Measurements from ENCODE around the gene MOCS3. TPM values are rescaled to one million over a fixed set of nuclear protein-coding genes. Genes with fewer than 3 reads are reported as not detected.

Gene MOCS3
- total RNA-seq, 1 experiment from 2014 or later = 6.0 TPM

- TF ChIP-seq, protein P1, sequence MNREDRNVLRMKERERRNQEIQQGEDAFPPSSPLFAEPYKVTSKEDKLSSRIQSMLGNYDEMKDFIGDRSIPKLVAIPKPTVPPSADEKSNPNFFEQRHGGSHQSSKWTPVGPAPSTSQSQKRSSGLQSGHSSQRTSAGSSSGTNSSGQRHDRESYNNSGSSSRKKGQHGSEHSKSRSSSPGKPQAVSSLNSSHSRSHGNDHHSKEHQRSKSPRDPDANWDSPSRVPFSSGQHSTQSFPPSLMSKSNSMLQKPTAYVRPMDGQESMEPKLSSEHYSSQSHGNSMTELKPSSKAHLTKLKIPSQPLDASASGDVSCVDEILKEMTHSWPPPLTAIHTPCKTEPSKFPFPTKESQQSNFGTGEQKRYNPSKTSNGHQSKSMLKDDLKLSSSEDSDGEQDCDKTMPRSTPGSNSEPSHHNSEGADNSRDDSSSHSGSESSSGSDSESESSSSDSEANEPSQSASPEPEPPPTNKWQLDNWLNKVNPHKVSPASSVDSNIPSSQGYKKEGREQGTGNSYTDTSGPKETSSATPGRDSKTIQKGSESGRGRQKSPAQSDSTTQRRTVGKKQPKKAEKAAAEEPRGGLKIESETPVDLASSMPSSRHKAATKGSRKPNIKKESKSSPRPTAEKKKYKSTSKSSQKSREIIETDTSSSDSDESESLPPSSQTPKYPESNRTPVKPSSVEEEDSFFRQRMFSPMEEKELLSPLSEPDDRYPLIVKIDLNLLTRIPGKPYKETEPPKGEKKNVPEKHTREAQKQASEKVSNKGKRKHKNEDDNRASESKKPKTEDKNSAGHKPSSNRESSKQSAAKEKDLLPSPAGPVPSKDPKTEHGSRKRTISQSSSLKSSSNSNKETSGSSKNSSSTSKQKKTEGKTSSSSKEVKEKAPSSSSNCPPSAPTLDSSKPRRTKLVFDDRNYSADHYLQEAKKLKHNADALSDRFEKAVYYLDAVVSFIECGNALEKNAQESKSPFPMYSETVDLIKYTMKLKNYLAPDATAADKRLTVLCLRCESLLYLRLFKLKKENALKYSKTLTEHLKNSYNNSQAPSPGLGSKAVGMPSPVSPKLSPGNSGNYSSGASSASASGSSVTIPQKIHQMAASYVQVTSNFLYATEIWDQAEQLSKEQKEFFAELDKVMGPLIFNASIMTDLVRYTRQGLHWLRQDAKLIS (CRISPR knock-in tag; IDR thresholded peaks at IDR 0.05; ENCODE audit: borderline replicate concordance) = no peak
- no peak for TF ChIP-seq ZNF317 (CRISPR knock-in tag; IDR thresholded peaks at IDR 0.05; ENCODE audit: borderline replicate concordance, low read depth)
- no peak for TF ChIP-seq GTF2I (CRISPR knock-in tag; conservative IDR thresholded peaks at IDR 0.05)
- TF ChIP-seq TEAD1 (CRISPR knock-in tag; IDR thresholded peaks at IDR 0.05) = no peak
- TF ChIP-seq FOXP1 (CRISPR knock-in tag; IDR thresholded peaks at IDR 0.05; ENCODE audit: borderline replicate concordance) = no peak
- no peak for TF ChIP-seq SP1 (CRISPR knock-in tag; conservative IDR thresholded peaks at IDR 0.05)
- no peak for TF ChIP-seq ATF2 (CRISPR knock-in tag; IDR thresholded peaks at IDR 0.05; ENCODE audit: borderline replicate concordance, low read depth)
- no peak for TF ChIP-seq FOXP4 (CRISPR knock-in tag; IDR thresholded peaks at IDR 0.05)
Observed at GRCh38 chr20:50969912-50970311, 11.3 kb downstream of the MOCS3 start (continued).

DNA sequence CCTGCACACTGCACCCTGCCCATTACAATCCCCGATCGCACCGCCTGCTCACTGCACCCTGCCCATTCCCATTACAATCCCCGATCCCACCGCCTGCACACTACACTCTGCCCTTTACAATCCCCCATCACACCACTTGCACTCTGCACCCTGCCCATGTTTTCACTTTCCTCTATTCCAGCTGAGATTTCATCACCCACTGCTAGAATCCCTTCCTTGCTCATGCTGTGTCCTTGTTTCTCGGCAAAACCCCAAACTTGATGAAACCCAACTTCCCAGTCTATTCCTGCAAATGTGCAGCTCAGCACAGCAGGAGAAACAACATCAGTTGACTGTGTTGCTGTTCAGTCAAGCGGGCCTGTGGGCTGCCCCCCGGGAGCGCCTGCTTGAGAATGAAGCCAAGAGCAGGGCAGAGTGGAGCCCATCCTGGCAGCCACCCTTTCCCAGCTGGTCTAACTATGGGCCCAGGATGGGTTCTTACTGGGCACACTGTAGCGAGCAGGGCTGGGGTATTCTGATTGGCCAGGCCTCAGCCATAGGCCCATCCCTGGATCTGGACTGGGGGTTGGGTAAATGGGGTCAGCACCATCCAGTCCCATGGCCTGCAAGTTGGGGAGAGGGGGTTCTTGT is 17.2 kb downstream of the MOCS3 start:
- Mint-ChIP-seq H3K4me1 (no peaks in the 10 kb centered on the region), H3K9me3 (peaks cover 4% of the 10 kb centered on the region), H3K27ac (no peak overlapping the region), H3K4me3 (no peak overlapping the region), H3K27me3 (ENCODE audit: low read depth) (peaks cover 6% of the 10 kb centered on the region), H3K36me3 (no peaks in the 10 kb centered on the region)
- ATAC-seq (no peak), DNase-seq (ENCODE audit: low spot score) (no peak)
- ChIA-PET POLR2A (no interaction called here), CTCF (interaction anchor here (1.2 kb wide), 1 partner anchor 342 kb away, joined by 4 read pairs; no protein-coding TSS in a partner anchor)
- no peak for TF ChIP-seq SOX15 (CRISPR knock-in tag; IDR thresholded peaks at IDR 0.05)
- TF ChIP-seq ZBTB21 (CRISPR knock-in tag; IDR thresholded peaks at IDR 0.05; ENCODE audit: borderline replicate concordance) = no peak

GRCh38 chr20:50977066-50978021 is 18.7 kb downstream of the MOCS3 start:
- POLR2A ChIA-PET = no interaction called here
- DNase-seq (ENCODE audit: low spot score) = no peak
- TF ChIP-seq E2F5 (CRISPR knock-in tag; IDR thresholded peaks at IDR 0.05) (no peak), ZNF281 (CRISPR knock-in tag; IDR thresholded peaks at IDR 0.05) (no peak), NFE2L1 (CRISPR knock-in tag; IDR thresholded peaks at IDR 0.05) (no peak), CBFB (CRISPR knock-in tag; IDR thresholded peaks at IDR 0.05; ENCODE audit: low read depth) (no peak), ATF6 (CRISPR knock-in tag; IDR thresholded peaks at IDR 0.05) (no peak), ZNF423 (CRISPR knock-in tag; IDR thresholded peaks at IDR 0.05) (no peak)
- TF ChIP-seq, protein P2, sequence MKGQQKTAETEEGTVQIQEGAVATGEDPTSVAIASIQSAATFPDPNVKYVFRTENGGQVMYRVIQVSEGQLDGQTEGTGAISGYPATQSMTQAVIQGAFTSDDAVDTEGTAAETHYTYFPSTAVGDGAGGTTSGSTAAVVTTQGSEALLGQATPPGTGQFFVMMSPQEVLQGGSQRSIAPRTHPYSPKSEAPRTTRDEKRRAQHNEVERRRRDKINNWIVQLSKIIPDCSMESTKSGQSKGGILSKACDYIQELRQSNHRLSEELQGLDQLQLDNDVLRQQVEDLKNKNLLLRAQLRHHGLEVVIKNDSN (CRISPR knock-in tag; IDR thresholded peaks at IDR 0.05) = no peak

More at GRCh38 chr20:50977066-50978021, 18.7 kb downstream of the MOCS3 start:
- Mint-ChIP-seq H3K4me1 (peaks cover 3% of the 10 kb centered on the region), H3K4me3 (no peak overlapping the region), H3K36me3 (no peaks in the 10 kb centered on the region), H3K9me3 (peaks cover 4% of the 10 kb centered on the region), H3K27me3 (ENCODE audit: low read depth) (peaks cover 7% of the 10 kb centered on the region), H3K27ac (no peak overlapping the region)
- CTCF ChIA-PET = interaction anchor here (0.6 kb wide), 2 partner anchors 43 to 184 kb away, joined by 3 to 4 read pairs; no protein-coding TSS in a partner anchor
- no peak; the same call in 1 of the 2 replicates for ATAC-seq

Data from WTC11 (cell line).